ACC112 (cell line): ENCODE measurements around the gene AGBL5.
"Not testable (repeated sequence)": the region's sequence is repeated elsewhere in the genome, so short reads cannot be mapped to it uniquely, and the experiment has no call there.

ENCODE experiments used
- H2AFZ ChIP-seq: fragments of 200-600 bp; sonication (generic); one replicate; pipeline ENCODE4 v1.6.0; 2017; ENCODE audit warnings: antibody characterized with exemption, low read length; ENCODE audit not compliant: unreplicated experiment
- H3K27ac ChIP-seq: fragments of 200-600 bp; sonication (generic); 2 replicates; pipeline ENCODE4 v1.5.1; 2014; ENCODE audit warnings: low read depth, mild to moderate bottlenecking, antibody characterized with exemption, low read length, moderate library complexity
- H3K27me3 ChIP-seq: fragments of 200-600 bp; sonication (generic); 2 replicates; pipeline ENCODE4 v1.6.1; 2014; ENCODE audit warnings: mild to moderate bottlenecking, antibody characterized with exemption, low read length, moderate library complexity, mixed read lengths; ENCODE audit not compliant: insufficient read depth
- H3K36me3 ChIP-seq: fragments of 200-600 bp; sonication (generic); 2 replicates; pipeline ENCODE4 v1.6.1; 2016; ENCODE audit warnings: mild to moderate bottlenecking, antibody characterized with exemption, low read length, moderate library complexity, mixed read lengths; ENCODE audit not compliant: insufficient read depth
- H3K4me1 ChIP-seq: fragments of 200-600 bp; sonication (generic); one replicate; pipeline ENCODE4 v1.6.1; 2016; ENCODE audit warnings: low read length, mixed read lengths; ENCODE audit not compliant: insufficient read depth, unreplicated experiment, control insufficient read depth
- H3K4me3 ChIP-seq: fragments of 200-600 bp; sonication (generic); 2 replicates; pipeline ENCODE4 v1.5.1; 2014; ENCODE audit warnings: mild to moderate bottlenecking, low read depth, low read length
- H3K79me2 ChIP-seq: fragments of 200-600 bp; sonication (generic); one replicate; pipeline ENCODE4 v1.6.0; 2016; ENCODE audit warnings: low read length; ENCODE audit not compliant: control insufficient read depth, unreplicated experiment, insufficient read depth

Gene AGBL5

DNA sequence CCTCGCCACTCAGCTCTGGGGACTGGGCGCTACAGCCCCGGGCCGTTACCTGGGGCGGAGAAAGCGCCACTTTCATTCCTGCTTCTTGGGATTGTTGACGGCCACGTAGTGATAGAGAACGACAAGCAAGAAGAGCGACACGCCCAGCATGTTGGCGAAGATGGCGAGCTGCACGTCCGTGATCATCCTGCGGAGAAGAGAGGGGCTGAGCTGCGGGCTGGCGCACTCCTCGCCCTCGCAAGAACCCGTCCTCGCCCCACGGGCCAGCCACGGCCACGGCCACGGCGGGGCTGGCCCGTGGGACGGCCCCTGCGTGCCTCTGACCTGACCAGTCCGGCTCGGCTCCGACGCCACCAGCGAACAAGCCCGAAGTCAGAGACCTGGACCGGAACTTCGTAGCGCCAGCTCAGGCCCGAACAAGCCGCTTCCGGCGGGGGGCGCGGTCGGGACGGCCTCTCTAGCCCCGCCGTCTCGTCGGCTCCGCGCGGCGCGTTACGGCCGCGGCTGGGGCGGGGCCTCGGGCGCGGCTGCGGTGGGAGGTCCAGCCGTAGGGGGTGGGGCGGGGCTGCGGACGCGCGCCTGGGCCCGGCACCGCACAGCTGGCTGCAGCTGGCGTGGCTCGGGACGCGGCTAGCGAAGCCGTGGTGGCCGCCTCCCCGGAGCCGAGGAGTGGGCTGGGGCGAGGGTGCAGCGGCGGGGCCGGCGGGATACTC is 20.0 kb downstream of the AGBL5 start, which contains the start of gene OST4:
TSS of gene OST4 (minus strand) at position 378 of the 713 bp plus-strand sequence.
- Histone ChIP-seq H3K4me3 (peak within 1 kb of the TSS; percentile 100), H3K4me1 (peaks cover 43% of the 10 kb centered on the region), H3K27ac (peak within 1 kb of the TSS; percentile 68)

DNA sequence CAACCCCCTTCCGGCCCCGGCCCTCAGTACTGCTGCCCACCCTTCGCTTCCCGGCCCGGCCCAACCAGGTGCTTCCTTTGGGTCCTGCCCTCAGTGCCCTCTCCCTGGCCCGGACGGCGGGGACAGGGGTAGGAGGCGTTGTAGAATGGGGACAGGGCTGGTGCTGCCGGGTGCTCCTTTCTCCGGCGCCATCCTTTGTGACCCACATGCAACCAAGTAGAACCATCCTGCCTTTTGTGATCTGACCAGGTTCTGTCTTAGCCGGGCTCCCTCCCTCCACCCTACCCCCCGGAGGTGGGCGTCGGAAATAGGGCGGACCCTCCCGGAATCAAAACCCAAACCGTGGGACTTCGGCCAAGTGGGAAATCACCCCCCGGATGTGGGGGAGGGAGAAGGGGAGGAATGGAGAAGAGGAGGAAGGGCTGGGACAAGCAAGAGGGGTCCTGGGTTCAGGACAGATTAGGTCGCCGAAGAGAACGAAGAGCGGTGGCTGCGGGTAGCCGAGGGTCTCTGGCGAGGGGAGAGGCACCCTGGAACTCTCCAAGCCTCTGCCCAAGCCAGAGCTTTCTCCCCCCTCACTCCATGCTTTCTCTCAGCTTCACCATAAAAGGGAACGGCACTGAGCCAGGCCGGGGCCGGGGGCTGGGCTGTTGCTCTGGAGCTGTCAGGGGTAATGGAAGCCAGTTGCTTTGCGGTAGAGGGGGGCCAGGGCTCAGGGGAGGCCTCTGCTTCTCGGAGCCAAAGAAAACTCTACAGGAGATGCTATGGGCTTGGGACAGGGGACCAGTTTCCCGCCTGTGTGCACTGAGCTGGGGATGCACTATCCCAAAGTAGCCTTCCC is 20.7 kb downstream of the AGBL5 start:
- no peaks in the 10 kb centered on the region for H3K27me3 ChIP-seq
- peaks cover 43% of the 10 kb centered on the region for H3K4me1 ChIP-seq
- peak overlapping the region; percentile 100 for H3K4me3 ChIP-seq
- H2AFZ ChIP-seq, result peak overlapping the region; percentile 35
- H3K79me2 ChIP-seq, result peaks cover 39% of the 10 kb centered on the region
- H3K36me3 ChIP-seq, result peaks cover 25% of the 10 kb centered on the region; the same call in 1 of the 2 replicates
- peak overlapping the region; percentile 40 for H3K27ac ChIP-seq

More for the DNA sequence above, 20.0 kb downstream of the AGBL5 start, which contains the start of gene OST4:
- peaks cover 25% of the 10 kb centered on the region; the same call in 1 of the 2 replicates for H3K36me3 ChIP-seq
- H3K27me3 ChIP-seq, result no peaks in the 10 kb centered on the region
- H3K79me2 ChIP-seq, result peaks cover 39% of the 10 kb centered on the region
- H2AFZ ChIP-seq, result peak within 1 kb of the TSS; percentile 95

DNA sequence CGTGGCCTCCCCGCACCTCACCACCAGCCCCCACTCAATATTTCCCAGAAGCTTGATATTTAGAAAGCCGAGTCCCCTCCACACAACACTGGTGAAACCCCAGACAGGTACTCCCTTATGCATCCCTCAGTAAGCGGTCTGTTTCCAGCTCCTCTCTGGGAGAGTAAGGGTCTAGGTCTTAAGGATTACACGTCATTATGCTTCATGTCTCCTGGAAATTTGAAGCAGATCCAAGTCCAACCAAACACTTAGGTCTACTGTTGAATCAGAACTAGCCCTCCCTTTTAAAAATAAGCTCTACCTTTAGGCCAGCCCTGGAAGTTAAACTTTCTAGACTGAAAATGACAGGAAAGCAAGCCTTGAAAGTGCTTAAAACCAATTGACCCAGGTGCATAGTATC is 21.5 kb downstream of the AGBL5 start:
- Histone ChIP-seq H3K27me3 (no peaks in the 10 kb centered on the region), H3K27ac (peak overlapping the region; percentile 20), H3K79me2 (peaks cover 34% of the 10 kb centered on the region), H3K36me3 (peaks cover 21% of the 10 kb centered on the region; the same call in 1 of the 2 replicates), H3K4me1 (peaks cover 45% of the 10 kb centered on the region), H3K4me3 (peak overlapping the region; percentile 100; the same call in 1 of the 2 replicates), H2AFZ (no peak overlapping the region)

DNA sequence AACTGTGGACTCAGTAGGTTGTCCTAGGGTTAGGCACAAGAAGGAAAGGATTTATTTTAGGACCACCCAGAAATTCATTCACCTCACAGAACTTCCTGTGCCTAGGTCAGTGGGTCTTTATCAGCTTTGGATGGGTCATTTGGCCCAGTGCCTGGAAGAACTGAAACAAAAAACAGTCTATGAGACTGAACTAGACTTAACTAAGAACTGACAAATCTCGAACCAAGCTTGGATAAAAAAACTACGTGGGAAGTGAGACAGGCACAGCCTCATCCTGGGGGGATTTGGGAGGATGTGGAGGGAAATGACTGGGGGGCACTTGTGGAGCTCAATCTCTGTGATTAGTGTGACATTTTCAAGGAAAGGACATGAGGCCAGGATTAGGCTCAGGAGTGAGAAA is 22.3 kb downstream of the AGBL5 start:
- no peak overlapping the region for H3K4me3 ChIP-seq
- H3K27me3 ChIP-seq, result no peaks in the 10 kb centered on the region
- H3K27ac ChIP-seq, result 0 out of 2 replicates have a peak overlapping the region, but pooled peaks have one; percentile 5
- H3K4me1 ChIP-seq, result peaks cover 45% of the 10 kb centered on the region
- H3K36me3 ChIP-seq, result peaks cover 14% of the 10 kb centered on the region; the same call in 1 of the 2 replicates
- peak overlapping the region; percentile 24 for H2AFZ ChIP-seq
- peaks cover 29% of the 10 kb centered on the region for H3K79me2 ChIP-seq

DNA sequence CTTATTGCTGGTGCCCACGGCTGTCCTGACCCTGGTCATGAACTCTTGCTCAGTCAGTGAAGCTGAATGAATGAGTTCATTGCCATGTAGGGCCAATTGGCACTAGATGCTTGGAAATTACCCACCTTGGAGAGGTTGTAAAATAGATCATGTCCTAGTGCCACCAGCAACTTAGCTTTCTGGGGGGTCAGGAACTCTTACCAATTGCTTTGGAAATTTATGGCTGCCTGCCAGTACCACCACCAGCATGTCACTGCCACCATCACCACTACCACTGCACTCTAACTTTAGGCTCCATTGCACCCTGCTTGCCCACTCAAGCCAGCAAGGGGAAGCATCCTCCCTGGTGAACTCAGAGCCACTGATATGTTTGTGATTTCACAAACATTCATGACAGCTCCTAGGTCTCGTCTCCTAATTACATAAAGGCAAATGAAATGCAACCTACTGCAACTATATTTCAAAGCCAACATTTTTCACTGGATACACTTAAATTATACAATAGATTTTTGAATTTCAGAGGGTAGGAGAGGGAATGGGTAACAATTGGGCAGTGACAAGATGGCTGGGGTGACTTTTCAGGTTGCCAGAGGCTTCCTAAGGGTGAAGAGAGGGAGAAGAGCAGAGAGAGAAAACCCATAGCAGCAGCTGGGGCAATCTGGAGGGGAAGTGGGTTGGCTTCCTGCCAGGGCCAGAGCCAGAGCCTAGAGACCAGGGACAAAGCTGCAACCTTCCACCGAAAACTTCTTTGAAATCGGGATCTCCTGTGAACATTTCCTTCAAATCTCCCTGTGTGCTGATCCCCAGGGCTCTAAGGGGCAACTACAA is 23.5 kb downstream of the AGBL5 start:
- Histone ChIP-seq H3K27ac (no peak overlapping the region), H2AFZ (no peak overlapping the region), H3K36me3 (peaks cover 2% of the 10 kb centered on the region; the same call in 1 of the 2 replicates), H3K27me3 (no peaks in the 10 kb centered on the region), H3K4me3 (no peak overlapping the region), H3K79me2 (peaks cover 29% of the 10 kb centered on the region), H3K4me1 (peaks cover 37% of the 10 kb centered on the region)

DNA sequence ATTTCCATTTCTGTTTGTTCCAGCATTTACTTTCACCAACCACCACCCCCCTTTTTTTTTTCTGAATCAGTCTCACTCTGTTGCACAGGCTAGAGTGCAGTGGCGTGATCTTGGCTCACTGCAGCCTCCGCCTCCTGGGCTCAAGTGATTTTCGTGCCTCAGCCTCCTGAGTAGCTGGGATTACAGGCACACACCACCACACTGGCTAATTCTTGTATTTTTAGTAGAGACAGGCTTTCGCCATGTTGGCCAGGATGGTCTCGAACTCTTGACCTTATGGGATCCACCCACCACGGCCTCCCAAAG is 24.1 kb downstream of the AGBL5 start:
- peaks cover 37% of the 10 kb centered on the region for H3K4me1 ChIP-seq
- peaks cover 29% of the 10 kb centered on the region for H3K79me2 ChIP-seq
- H3K27ac ChIP-seq, H3K27me3 ChIP-seq, H3K36me3 ChIP-seq, H3K4me3 ChIP-seq, H2AFZ ChIP-seq: not testable (repeated sequence)

DNA sequence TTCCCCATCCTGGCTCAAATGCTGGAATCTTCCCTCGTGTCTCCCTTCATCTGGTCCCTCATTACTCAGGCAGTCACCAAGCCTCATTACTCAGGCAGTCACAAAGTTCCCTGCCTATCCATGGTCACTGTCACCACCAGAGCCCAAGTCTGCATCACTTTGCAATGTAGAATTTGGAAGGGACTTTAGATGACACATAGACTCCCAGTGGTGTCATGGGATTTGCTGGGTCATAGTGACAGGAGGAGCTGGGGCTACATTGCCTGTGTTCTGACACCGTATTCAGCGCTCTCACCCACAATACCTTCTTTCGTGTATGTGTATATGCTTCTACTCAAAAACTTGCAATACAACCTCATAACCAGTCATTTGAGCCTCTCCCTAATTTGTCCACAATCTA is 24.9 kb downstream of the AGBL5 start:
- no peak overlapping the region for H3K27ac ChIP-seq
- no peak overlapping the region for H2AFZ ChIP-seq
- H3K36me3 ChIP-seq, result no peaks in the 10 kb centered on the region
- H3K4me3 ChIP-seq, result no peak overlapping the region
- peaks cover 42% of the 10 kb centered on the region for H3K4me1 ChIP-seq
- H3K79me2 ChIP-seq, result peaks cover 23% of the 10 kb centered on the region
- H3K27me3 ChIP-seq, result no peaks in the 10 kb centered on the region

DNA sequence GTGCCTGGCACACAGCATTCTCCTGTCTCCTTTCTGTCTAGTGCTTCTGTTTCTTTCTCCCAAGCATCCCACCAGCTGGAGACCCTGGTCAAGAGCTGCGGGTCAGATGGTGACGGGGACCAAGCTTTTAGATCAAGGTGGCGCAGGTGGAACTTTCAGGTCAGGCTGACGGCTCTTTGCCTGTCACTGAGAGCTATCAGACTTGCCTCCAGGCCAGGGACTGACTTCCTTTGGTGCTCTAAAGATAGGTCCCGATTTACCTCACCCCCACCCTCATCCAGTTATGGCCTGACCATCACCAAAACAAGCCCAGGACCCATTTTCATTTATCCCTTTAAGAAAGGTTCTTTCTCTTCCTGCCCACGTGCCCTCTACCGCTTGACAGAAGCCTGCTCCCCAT is 25.8 kb downstream of the AGBL5 start:
- H3K36me3 ChIP-seq, result no peaks in the 10 kb centered on the region
- peaks cover 24% of the 10 kb centered on the region for H3K79me2 ChIP-seq
- no peak overlapping the region for H3K27ac ChIP-seq
- peaks cover 48% of the 10 kb centered on the region for H3K4me1 ChIP-seq
- no peak overlapping the region for H3K4me3 ChIP-seq
- no peak overlapping the region for H2AFZ ChIP-seq
- no peaks in the 10 kb centered on the region for H3K27me3 ChIP-seq

DNA sequence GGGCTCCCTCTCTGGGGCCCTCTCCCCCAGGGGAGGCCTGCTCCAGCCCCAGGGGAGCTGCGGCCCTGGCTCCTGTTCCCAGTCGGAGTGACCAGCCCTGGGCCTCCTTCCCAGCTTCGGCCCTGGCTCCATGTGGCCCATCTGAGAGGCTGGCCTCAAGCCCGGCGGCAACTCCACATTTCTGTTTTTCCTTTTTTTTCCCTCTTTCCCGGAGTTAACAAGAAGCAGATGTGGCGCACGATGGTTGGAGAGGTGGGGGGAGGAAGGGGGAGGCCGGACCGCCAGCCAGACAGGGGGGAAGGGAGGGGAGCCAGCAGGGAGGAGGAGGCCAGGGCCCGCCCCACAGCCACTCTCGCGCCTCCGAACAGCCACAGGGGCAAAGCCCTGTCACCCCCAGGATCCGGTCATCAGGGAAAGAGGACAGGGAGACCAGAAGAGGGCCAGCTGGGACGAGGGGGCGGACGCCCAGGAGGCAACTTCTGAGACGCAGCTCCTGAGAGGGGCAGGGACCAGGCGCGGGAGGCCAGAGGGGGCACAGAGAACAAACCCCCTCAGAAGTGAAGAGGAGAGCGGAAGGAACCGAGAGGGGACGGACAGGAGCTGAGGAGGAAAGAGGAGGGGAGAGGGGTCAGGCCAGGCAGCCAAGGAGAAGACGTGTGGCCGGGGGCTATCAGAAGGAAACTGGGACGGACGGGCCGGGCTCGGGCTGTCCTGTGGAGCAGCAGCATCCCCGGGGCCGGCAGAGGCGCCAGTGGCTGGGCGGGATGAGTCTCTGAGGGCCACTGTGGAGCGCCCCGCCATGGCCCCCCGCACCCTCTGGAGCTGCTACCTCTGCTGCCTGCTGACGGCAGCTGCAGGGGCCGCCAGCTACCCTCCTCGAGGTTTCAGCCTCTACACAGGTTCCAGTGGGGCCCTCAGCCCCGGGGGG is 27.1 kb downstream of the AGBL5 start, which contains the start of gene EMILIN1:
TSS of gene EMILIN1 (plus strand) at position 349 of the 928 bp plus-strand sequence. CDS start at position 800, 451 bp downstream.
- H3K27me3 ChIP-seq, result no peaks in the 10 kb centered on the region
- peaks cover 25% of the 10 kb centered on the region for H3K79me2 ChIP-seq
- H3K4me3 ChIP-seq, result peak within 1 kb of the TSS; percentile 93
- H3K27ac ChIP-seq, result peak within 1 kb of the TSS; percentile 62
- peak within 1 kb of the TSS; percentile 39 for H2AFZ ChIP-seq
- H3K4me1 ChIP-seq, result peaks cover 40% of the 10 kb centered on the region
- H3K36me3 ChIP-seq, result no peaks in the 10 kb centered on the region
